GM19372 (cell line): Measurements from ENCODE around the gene PMM2.
"Not testable (repeated sequence)": the region's sequence is repeated elsewhere in the genome, so short reads cannot be mapped to it uniquely, and the experiment has no call there.

ENCODE experiments used
- ATAC-seq: cut with Tn5 transposase; IDR thresholded peaks from one replicate; pipeline ENCODE4 v1.9.1; 2021; ENCODE audit warnings: mild to moderate bottlenecking, low read depth, moderate library complexity; ENCODE audit not compliant: unreplicated experiment

PMM2 gene

DNA sequence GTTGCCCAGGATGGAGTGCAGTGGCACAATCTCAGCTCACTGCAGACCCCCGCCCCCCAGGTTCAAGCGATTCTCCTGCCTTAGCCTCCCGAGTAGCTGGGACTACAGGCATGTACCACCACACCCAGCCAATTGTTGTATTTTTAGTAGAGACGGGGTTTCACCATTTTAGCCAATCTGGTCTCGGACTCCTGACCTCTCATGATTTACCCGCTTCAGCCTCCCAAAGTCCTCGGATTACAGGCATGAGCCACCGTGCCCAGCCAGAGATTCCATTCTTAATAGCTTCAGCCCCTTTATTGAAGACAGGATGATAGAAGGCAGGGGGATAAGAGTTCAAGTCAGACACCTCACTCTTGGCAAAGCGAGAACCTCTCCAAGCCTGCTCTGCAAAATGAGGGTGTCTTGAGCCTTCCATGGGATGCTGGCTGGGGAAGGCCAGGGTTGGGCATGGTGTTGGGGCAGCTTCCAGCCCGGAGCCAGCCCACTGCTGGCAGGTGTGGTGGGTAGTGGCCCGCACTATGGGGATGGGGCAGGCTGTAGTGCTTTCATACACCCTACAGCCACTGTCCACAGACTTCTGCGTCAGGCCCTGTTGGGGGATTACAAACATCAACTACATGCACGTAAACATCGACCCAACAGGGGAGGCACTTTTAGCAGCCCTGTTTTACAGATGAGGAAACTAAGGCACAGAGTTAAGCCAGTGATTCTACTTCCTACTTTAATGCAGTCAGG lies 67.7 kb downstream of the PMM2 start:
- ATAC-seq = no peak

DNA sequence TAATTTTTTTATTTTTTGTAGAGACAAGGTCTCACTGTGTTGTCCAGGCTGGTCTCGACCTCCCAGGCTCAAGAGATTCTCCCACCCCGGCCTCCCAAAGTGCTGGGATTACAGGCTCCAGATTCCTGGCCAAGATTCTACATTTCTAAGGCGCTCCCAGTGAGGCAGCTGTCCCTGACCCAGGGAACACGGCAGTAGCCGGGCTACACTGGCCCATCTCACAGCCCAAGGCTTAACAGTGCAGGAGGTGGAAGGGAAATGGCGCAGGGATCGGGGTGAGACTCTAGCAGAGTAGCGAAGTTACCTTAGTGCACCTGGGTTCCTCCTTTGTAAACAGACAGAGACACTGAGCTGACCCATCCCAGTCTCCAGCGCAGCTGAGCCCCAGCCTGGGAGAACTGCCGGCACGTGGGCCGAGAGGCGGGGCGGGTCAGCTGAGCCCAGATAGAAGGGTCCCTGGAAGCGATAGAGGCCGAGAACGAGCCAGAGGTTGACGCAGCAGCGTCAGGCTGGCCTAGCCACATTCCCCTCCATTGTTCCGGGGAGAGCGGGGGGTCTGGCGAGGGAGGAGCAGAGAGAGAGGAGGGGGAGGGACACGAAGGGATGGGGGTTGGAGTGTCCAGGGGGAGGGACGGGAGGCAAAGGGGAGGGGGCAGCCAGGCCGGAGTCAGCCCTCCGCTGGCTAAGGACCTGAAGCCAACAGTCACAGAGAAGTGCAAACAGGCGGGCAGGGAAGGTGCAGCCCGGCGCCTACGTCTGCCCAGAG lies 68.7 kb downstream of the PMM2 start:
- ATAC-seq = no peak

DNA sequence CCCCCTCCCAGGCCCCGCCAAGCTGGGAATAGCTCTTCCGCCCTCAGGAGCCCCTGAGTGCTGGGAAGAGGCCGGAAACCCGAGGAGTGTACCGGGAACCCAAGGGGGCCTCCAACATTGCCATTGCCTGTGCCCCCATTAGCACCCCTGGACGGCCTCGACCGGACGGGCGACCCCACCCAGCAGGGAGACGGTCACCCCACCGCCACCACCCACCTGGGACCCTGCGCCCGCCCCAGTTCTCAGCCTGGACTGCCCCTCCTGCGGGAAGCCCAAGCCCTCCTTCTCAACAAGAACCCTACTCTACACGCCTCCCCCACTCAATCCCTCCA lies 69.2 kb downstream of the PMM2 start:
- no peak for ATAC-seq

- ATAC-seq = no peak
Observed at GRCh38 chr16:8867216-8867931, 69.7 kb downstream of the PMM2 start.

GRCh38 chr16:8867932-8868415 lies 70.3 kb downstream of the PMM2 start:
- no peak for ATAC-seq

- ATAC-seq = peak; percentile 68
Observed at GRCh38 chr16:8868416-8869211, 71.0 kb downstream of the PMM2 start, which contains the start of gene CARHSP1. TSS of gene CARHSP1 (minus strand) at chr16:8869006. CDS start at chr16:8859328, 9,678 bp downstream.

GRCh38 chr16:8869212-8869987 lies 71.8 kb downstream of the PMM2 start:
- no peak for ATAC-seq

DNA sequence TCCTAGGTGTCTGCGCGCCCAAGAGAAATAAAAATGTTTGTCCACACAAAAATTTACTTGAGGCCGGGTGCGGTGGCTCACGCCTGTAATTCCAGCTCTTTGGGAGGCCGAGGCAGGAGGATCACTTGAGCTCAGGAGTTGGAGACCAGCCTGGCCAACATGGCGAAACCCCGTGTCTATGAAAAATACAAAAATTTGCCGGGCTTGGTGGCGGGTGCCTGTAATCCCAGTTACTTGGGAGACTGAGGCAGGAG lies 72.3 kb downstream of the PMM2 start:
- not testable (repeated sequence) for ATAC-seq

DNA sequence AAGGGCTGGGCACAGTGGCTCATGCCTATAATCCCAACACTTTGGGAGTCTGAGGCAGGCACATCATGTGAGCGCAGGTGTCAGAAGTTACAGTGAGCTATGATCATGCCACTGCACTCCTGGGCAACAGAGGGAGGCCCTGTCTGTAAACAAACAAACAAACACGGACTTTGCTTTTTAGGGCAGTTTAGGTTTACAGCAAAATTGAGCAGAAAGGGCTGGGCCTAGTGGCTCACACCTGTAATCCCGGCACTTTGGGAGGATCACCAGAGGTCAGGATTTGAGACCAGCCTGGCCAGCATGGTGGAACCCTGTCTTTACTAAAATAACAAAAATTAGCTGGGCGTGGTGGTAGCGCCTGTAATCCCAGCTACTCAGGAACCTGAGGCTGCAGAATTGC lies 74.4 kb downstream of the PMM2 start:
- ATAC-seq = no peak

DNA sequence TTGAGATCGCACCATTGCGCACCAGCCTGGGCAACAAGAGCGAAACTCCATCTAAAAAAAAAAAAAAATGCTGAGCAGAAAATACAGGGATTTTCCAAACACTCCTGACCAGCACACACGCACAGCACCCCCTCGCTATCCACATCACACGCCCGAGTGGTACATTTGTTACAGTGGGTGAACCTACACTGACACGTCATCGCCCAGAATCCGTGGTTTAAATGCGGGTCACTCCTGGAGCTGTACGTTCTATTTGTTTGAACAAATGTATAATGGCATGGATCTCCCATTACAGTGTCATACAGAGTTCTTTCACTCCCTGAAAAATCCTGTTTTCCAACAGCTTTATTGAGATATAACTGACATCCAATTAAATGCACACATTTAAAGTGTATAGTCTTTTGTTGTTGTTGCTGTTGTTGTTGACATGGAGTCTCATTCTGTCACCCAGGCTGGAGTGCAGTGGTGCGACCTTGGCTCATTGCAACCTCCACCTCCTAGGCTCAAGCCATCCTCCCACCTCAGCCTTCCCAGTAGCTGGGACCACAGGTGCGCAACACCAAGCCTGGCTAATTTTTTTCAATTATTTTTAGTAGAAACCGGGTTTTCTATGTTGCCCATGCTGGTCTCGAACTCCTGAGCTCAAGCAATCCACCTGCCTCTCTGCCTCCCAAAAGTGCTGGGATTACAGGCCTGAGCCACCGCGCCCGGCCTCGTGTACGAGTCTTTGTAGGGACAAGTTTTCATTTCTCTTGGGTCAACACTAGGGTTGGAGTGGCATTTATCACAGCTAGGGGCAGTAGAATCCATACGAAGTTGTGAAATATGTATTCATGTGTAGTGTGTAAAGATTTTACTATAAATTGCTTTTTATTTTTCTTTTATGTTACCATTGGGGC lies 75.6 kb downstream of the PMM2 start:
- ATAC-seq = no peak

- ATAC-seq = not testable (repeated sequence)
Observed at GRCh38 chr16:8873866-8874195, 76.2 kb downstream of the PMM2 start.

- no peak for ATAC-seq
Observed at GRCh38 chr16:8874388-8874787, 76.7 kb downstream of the PMM2 start.

- ATAC-seq = not testable (repeated sequence)
Observed at GRCh38 chr16:8875317-8875716, 77.7 kb downstream of the PMM2 start.

- ATAC-seq = no peak
Observed at GRCh38 chr16:8877894-8878522, 80.4 kb downstream of the PMM2 start.

DNA sequence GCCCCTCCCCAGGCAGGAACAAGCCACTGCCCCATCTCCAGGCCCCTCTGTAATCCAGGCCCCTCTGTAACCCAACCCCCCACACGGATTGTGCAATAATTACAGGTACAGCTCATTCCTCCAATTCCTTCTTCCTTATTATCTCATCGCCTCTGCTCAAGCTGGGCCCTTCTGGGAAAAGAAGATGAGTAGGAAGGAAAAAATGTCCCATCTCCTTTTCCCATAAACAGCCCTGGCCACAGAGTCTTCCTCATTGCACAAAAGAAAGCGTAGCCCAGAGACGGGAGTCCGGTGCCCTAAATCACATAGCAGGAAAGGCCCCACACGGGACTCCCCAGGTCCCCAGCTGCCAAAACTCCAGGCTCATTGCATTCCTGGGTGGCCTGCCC lies 80.9 kb downstream of the PMM2 start:
- ATAC-seq = no peak

DNA sequence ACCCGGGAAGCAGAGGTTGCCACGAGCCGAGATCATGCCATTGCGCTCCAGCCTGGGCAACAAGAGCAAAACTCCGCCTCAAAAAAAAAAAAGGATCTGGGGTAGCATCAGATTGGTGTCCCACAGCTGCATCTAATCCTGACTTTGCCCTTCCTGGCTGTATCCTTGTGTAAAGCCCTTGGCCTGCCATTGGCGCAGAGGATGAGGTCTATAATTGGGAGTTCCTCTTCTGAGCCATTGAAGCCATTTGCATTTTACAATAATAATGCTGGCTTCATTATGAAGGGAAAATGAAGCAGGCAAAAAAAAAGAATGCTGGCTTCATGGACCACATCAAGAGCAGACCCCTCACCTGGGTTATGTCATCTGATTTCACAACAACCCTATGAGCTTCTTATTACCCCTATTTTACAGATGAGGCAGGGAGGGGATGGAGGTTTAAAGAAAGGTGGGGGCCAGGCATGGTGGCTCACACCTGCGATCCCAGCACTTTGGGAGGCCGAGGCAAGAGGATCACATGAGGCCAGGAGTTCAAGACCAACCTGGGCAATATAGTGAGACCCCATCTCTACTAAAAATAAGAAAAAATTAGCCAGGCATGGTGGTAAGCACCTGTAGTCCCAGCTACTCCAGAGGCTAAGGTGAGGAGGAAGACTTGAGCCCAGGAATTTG lies 83.3 kb downstream of the PMM2 start:
- no peak for ATAC-seq

- no peak for ATAC-seq
Observed at GRCh38 chr16:8882041-8882617, 84.5 kb downstream of the PMM2 start, which contains the start of gene LITAFD. TSS of gene LITAFD (plus strand) at chr16:8882351. CDS start at chr16:8884356, 2,005 bp downstream.
